Mammary epithelial cell (primary cell): ENCODE results near the gene BLVRB.

Source experiments
- CTCF ChIP-seq, 2 donors: IDR thresholded peaks in 1 of 2; conservative IDR thresholded peaks in 1 of 2; 2 replicates each; pipeline ENCODE4 v1.5.1; 2011 to 2012; ENCODE audit warnings: inconsistent platforms in 2 of 2, low read length in 2 of 2, mild to moderate bottlenecking in 2 of 2, control low read depth in 1 of 2, low read depth in 1 of 2; ENCODE audit not compliant: insufficient read depth in 1 of 2; ENCODE audit errors: extremely low read depth in 1 of 2
- EZH2 ChIP-seq: IDR thresholded peaks from 2 replicates; pipeline ENCODE4 v1.6.1; 2012; ENCODE audit warnings: low read length, inconsistent platforms, borderline replicate concordance

GRCh38 chr19:40512110-40512472 lies 46.5 kb upstream of the BLVRB start:
- TF ChIP-seq CTCF (conservative IDR thresholded peaks at IDR 0.05 in 1 of 2, IDR thresholded peaks at IDR 0.05 in 1 of 2; ENCODE audit: extremely low read depth in 1 of 2, insufficient read depth in 1 of 2, low read depth in 1 of 2, low read length in 2 of 2) (no peak), EZH2 (no peak)
